ENCODE measurements around the gene NLRC3. TPM values are rescaled to one million over a fixed set of nuclear protein-coding genes. Genes with fewer than 3 reads are reported as not detected.

The NLRC3 gene
- total and polyA plus RNA-seq, 4 donors, result 0.35 to 2.2 (median 1.0) TPM

DNA sequence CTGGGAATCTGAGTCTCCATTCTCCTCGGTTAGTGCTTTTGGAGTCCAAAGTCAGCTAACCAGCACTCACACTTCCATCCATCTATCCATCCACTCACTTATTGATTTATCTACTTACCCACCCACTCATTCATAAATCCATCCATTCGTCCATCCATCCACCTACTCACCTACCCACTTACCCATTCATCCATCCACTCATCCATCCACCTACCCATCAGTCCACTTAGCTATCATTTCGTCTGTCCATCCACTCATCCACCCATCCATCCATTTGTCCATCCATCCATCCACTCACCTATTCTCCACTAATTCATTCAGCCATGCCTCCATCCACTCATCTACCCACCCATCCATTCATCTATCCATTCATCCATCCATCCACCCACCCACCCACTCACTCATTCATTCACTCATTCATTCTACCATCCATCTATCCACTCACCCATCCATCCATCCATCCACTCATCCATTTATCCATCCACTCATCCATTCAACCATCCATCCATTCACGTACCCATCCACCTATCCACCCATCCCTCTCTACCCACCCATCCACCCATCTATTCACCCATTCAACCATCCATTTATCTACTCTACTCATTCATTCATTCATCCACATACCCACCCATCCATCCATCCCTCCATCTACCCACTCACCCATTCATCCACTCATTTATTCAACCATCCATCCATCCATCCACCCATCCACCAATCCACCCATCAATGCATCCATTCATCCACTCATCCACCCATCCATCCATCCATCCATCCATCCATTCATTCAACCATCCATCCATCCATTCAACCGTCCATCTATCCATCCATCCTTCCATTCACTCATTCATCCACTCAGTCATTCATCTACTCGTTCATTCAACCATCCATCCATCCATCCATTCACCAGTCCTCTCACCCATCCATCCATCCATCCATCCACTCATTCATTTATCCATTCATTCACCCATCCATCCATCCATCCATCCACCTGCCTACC lies 26.1 kb downstream of the NLRC3 start:
- no peak overlapping the region for H3K4me3 ChIP-seq (ENCODE audit: low read depth in 1 of 3, low read length in 3 of 3)
- TF ChIP-seq JUND (IDR thresholded peaks at IDR 0.05) (no peak), YY1 (IDR thresholded peaks at IDR 0.05) (no peak), SP1 (IDR thresholded peaks at IDR 0.05) (no peak), FOXA2 (IDR thresholded peaks at IDR 0.05) (no peak), HNF4G (IDR thresholded peaks at IDR 0.05) (no peak), TAF1 (conservative IDR thresholded peaks at IDR 0.05) (no peak), GABPA (IDR thresholded peaks at IDR 0.05 in 1 of 2, conservative IDR thresholded peaks at IDR 0.05 in 1 of 2) (no peak), FOXA1 (IDR thresholded peaks at IDR 0.05) (no peak), EGR1 (IDR thresholded peaks at IDR 0.05; ENCODE audit: low read depth in 2 of 2) (no peak), RAD21 (IDR thresholded peaks at IDR 0.05) (no peak), RXRA (IDR thresholded peaks at IDR 0.05) (no peak)
- TF ChIP-seq, protein P1, sequence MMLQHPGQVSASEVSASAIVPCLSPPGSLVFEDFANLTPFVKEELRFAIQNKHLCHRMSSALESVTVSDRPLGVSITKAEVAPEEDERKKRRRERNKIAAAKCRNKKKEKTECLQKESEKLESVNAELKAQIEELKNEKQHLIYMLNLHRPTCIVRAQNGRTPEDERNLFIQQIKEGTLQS (IDR thresholded peaks at IDR 0.05), result no peak
- TF ChIP-seq, protein P2, sequence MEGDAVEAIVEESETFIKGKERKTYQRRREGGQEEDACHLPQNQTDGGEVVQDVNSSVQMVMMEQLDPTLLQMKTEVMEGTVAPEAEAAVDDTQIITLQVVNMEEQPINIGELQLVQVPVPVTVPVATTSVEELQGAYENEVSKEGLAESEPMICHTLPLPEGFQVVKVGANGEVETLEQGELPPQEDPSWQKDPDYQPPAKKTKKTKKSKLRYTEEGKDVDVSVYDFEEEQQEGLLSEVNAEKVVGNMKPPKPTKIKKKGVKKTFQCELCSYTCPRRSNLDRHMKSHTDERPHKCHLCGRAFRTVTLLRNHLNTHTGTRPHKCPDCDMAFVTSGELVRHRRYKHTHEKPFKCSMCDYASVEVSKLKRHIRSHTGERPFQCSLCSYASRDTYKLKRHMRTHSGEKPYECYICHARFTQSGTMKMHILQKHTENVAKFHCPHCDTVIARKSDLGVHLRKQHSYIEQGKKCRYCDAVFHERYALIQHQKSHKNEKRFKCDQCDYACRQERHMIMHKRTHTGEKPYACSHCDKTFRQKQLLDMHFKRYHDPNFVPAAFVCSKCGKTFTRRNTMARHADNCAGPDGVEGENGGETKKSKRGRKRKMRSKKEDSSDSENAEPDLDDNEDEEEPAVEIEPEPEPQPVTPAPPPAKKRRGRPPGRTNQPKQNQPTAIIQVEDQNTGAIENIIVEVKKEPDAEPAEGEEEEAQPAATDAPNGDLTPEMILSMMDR (IDR thresholded peaks at IDR 0.05; ENCODE audit: low read depth, low read length, missing input control), result no peak
- TF ChIP-seq, protein P3, sequence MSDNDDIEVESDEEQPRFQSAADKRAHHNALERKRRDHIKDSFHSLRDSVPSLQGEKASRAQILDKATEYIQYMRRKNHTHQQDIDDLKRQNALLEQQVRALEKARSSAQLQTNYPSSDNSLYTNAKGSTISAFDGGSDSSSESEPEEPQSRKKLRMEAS (IDR thresholded peaks at IDR 0.05), result no peak
- TF ChIP-seq, protein P4, sequence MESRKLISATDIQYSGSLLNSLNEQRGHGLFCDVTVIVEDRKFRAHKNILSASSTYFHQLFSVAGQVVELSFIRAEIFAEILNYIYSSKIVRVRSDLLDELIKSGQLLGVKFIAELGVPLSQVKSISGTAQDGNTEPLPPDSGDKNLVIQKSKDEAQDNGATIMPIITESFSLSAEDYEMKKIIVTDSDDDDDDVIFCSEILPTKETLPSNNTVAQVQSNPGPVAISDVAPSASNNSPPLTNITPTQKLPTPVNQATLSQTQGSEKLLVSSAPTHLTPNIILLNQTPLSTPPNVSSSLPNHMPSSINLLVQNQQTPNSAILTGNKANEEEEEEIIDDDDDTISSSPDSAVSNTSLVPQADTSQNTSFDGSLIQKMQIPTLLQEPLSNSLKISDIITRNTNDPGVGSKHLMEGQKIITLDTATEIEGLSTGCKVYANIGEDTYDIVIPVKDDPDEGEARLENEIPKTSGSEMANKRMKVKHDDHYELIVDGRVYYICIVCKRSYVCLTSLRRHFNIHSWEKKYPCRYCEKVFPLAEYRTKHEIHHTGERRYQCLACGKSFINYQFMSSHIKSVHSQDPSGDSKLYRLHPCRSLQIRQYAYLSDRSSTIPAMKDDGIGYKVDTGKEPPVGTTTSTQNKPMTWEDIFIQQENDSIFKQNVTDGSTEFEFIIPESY (IDR thresholded peaks at IDR 0.05), result no peak
- TF ChIP-seq, protein P5, sequence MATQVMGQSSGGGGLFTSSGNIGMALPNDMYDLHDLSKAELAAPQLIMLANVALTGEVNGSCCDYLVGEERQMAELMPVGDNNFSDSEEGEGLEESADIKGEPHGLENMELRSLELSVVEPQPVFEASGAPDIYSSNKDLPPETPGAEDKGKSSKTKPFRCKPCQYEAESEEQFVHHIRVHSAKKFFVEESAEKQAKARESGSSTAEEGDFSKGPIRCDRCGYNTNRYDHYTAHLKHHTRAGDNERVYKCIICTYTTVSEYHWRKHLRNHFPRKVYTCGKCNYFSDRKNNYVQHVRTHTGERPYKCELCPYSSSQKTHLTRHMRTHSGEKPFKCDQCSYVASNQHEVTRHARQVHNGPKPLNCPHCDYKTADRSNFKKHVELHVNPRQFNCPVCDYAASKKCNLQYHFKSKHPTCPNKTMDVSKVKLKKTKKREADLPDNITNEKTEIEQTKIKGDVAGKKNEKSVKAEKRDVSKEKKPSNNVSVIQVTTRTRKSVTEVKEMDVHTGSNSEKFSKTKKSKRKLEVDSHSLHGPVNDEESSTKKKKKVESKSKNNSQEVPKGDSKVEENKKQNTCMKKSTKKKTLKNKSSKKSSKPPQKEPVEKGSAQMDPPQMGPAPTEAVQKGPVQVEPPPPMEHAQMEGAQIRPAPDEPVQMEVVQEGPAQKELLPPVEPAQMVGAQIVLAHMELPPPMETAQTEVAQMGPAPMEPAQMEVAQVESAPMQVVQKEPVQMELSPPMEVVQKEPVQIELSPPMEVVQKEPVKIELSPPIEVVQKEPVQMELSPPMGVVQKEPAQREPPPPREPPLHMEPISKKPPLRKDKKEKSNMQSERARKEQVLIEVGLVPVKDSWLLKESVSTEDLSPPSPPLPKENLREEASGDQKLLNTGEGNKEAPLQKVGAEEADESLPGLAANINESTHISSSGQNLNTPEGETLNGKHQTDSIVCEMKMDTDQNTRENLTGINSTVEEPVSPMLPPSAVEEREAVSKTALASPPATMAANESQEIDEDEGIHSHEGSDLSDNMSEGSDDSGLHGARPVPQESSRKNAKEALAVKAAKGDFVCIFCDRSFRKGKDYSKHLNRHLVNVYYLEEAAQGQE (IDR thresholded peaks at IDR 0.05), result no peak
- DNase-seq (ENCODE audit: low spot score), result no peak
- WGBS, result 92% methylated on average over 6 of the region's 6 CpGs
- H3K27me3 ChIP-seq (ENCODE audit: control insufficient read depth in 4 of 4, insufficient read depth in 4 of 4, low read length in 3 of 4), result no peaks in the 10 kb centered on the region
- H3K4me1 ChIP-seq (ENCODE audit: control insufficient read depth in 4 of 4, insufficient read depth in 4 of 4, low read length in 3 of 4), result no peaks in the 10 kb centered on the region
- no peaks in the 10 kb centered on the region for H3K9me3 ChIP-seq (ENCODE audit: control insufficient read depth in 4 of 4, low read length in 3 of 4)
- no peak overlapping the region for H3K27ac ChIP-seq (ENCODE audit: low read depth in 1 of 2, low read length in 2 of 2)
- no peaks in the 10 kb centered on the region for H3K36me3 ChIP-seq (ENCODE audit: control insufficient read depth in 4 of 4, insufficient read depth in 3 of 4, low read depth in 1 of 4, low read length in 3 of 4)
- H3K9ac ChIP-seq (ENCODE audit: low read depth in 1 of 2, low read length in 2 of 2), result no peak overlapping the region
